AG04450 (cell line): ENCODE results near the gene GAST. TPM values are rescaled to one million over a fixed set of nuclear protein-coding genes. Genes with fewer than 3 reads are reported as not detected.
"Not testable (repeated sequence)": the region's sequence is repeated elsewhere in the genome, so short reads cannot be mapped to it uniquely, and the experiment has no call there.

Source experiments
- CTCF ChIA-PET: fragments of 300-600, 350-600 bp; formaldehyde crosslinking; extraction: SDS; loops from one replicate; lab custom pipeline; 2022; ENCODE audit warnings: antibody characterized with exemption, inconsistent platforms; lab: Charles Lee
- POLR2A ChIA-PET: fragments of 350-600 bp; formaldehyde crosslinking; extraction: SDS; loops from one replicate; lab custom pipeline; 2021; ENCODE audit warnings: antibody characterized with exemption, inconsistent platforms; lab: Yijun Ruan, JAX
- DNase-seq: peaks from one replicate; pipeline ENCODE4 v3.0.0-alpha.2; 2011; ENCODE audit warnings: low read depth, low spot score
- H3K27ac ChIP-seq: one replicate; pipeline ENCODE4 v1.5.1; 2012; ENCODE audit warnings: low read depth, low read length, control low read depth
- H3K27me3 ChIP-seq: one replicate; pipeline ENCODE4 v1.6.0; 2012; ENCODE audit warnings: low read length; ENCODE audit not compliant: control insufficient read depth, insufficient read depth
- H3K4me3 ChIP-seq: 2 replicates; pipeline ENCODE4 v1.5.1; 2011; ENCODE audit warnings: mild to moderate bottlenecking, low read depth, low read length, control low read depth
- H3K9me3 ChIP-seq: 2 replicates; pipeline ENCODE4 v1.5.1; 2012; ENCODE audit warnings: low read length; ENCODE audit not compliant: control insufficient read depth, insufficient read depth
- polyA plus RNA-seq: library from polyadenylated mRNA; depleted of rRNA; stranded (reverse); fragments of >200 nt; gene quantifications from 2 replicates; pipeline ENCODE4 v1.2.3, GENCODE V29; 2011
- TF ChIP-seq, protein P1 (sequence below): IDR thresholded peaks from 2 replicates; pipeline ENCODE4 v1.5.1; 2011; ENCODE audit warnings: low read depth, low read length, control low read depth, inconsistent platforms

The GAST gene
- polyA plus RNA-seq, 1 experiment, result not detected

DNA sequence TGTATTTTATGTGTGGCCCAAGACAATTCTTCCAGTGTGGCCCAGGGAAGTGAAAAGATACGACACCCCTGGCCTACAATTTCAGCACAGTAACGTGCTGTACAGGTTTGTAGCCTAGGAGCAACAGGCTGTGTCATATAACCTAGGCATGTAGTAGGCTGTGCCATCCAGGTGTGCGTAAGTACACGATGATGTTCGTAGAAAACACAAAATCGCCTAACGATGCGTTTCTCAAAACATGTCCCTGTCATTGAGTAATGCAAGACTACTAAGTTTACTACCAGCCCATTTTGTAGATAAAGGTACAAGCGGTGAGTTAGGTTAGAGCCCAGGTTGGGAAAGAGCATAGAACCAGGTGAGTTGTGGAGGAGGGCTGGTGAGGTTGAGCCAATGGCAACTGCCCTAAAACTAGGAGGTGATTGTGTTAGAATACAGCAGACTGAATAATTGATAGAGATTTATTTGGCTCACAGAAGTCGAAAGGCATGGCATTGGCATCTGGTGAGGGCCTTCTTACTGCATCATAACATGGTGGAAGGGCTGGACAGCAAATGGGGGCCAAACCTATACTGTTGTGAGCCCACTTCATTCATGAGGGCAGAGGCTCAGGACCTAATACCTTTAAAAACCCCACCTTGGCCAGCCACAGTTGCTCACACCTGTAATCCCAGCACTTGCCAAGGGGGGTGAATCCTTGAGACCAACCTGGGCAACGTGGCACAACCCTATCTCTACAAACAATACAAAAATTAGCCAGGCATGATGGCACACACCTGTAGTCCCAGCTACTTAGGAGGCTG is 19.2 kb upstream of the GAST start:
- POLR2A ChIA-PET, result interaction anchor here (0.6 to 0.7 kb wide), 2 partner anchors 11 to 34 kb away, joined by 3 to 5 read pairs; no protein-coding TSS in a partner anchor
- H3K4me3 ChIP-seq, result no peak overlapping the region
- H3K27ac ChIP-seq, result no peak overlapping the region
- CTCF ChIA-PET, result interaction anchor here (0.7 to 1.4 kb wide), 3 partner anchors 44 to 684 kb away, joined by 3 to 4 read pairs (median 4); no protein-coding TSS in a partner anchor
- DNase-seq, result no peak
- H3K27me3 ChIP-seq, result no peaks in the 10 kb centered on the region
- peaks cover 3% of the 10 kb centered on the region for H3K9me3 ChIP-seq
- TF ChIP-seq, protein P1, sequence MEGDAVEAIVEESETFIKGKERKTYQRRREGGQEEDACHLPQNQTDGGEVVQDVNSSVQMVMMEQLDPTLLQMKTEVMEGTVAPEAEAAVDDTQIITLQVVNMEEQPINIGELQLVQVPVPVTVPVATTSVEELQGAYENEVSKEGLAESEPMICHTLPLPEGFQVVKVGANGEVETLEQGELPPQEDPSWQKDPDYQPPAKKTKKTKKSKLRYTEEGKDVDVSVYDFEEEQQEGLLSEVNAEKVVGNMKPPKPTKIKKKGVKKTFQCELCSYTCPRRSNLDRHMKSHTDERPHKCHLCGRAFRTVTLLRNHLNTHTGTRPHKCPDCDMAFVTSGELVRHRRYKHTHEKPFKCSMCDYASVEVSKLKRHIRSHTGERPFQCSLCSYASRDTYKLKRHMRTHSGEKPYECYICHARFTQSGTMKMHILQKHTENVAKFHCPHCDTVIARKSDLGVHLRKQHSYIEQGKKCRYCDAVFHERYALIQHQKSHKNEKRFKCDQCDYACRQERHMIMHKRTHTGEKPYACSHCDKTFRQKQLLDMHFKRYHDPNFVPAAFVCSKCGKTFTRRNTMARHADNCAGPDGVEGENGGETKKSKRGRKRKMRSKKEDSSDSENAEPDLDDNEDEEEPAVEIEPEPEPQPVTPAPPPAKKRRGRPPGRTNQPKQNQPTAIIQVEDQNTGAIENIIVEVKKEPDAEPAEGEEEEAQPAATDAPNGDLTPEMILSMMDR, result no peak

DNA sequence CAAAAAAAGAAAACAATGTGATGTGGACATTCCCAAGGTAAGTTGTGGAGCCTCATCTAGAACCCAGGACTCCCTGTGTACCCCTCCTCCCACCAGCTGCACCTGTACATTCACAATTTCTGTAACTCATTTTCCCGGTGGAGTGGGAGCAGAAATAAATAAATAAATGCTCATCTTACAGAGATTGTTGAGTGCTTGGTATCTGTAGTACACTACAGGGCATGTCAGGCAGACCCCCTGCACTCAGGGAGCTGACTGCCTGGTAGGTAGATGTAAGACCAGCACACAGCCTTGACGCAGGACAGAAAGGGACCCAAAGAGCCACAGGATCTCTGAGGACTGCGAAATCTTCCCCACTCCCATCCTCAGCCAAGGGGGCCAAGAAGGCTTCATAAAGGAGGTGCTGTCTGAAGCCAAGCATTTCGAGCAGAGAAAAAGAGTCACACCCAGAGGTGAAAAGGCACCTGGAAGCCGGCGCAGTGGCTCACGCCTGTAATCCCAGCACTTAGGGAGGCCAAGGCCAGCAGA is 16.9 kb upstream of the GAST start:
- H3K27ac ChIP-seq, result no peak overlapping the region
- DNase-seq, result no peak
- no peaks in the 10 kb centered on the region for H3K9me3 ChIP-seq
- TF ChIP-seq, protein P1, result no peak
- no peaks in the 10 kb centered on the region for H3K27me3 ChIP-seq
- H3K4me3 ChIP-seq, result no peak overlapping the region
- POLR2A ChIA-PET, result no interaction called here
- CTCF ChIA-PET, result interaction anchor here (0.5 to 1.7 kb wide), 17 partner anchors 9 to 1530 kb away, joined by 3 to 17 read pairs (median 6); partner anchors contain the start of gene JUP

DNA sequence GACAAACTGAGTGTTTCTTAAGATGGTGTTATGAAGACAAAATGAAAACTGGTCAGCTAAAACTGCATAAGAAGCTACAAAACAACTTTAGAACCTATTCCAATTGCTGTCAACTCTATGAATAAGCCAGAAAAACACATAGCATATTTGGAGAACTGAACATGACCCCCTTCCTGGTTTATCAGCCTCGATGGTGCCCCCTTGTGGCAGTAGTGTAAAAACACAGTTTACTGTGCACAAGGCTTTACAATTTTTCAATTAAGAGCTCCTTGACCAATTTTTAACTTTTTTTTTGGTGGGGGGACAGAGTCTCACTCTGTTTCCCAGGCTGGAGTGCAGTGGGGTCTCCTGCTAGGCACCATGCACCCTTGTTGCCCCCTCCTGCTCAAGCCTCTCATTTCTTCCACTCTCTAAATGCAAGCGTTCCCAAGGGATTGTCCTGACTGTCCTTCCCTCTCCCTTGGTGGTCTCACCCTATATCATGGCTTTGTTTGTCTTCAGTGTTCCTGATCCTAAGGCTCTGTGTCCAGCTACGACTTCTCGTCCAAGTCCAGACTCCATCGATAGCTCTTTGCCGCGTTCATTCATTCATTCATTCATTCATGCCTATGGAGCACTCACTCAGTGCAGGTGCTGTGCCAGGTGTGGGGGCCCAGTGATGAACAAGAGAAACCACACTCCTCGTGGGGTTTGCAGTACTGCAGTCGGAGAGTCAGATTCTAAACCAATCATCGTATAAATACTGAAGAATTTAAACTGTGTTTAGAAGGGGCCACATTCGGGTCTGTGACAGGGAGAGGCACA is 16.0 kb upstream of the GAST start:
- CTCF ChIA-PET, result interaction anchor here (0.5 to 1.7 kb wide), 29 partner anchors 9 to 1531 kb away, joined by 3 to 17 read pairs (median 5); partner anchors contain the start of gene JUP
- Histone ChIP-seq H3K4me3 (no peak overlapping the region), H3K27ac (no peak overlapping the region), H3K27me3 (no peaks in the 10 kb centered on the region), H3K9me3 (no peaks in the 10 kb centered on the region)
- no peak for DNase-seq
- POLR2A ChIA-PET, result no interaction called here
- TF ChIP-seq, protein P1, result peak; percentile 84

DNA sequence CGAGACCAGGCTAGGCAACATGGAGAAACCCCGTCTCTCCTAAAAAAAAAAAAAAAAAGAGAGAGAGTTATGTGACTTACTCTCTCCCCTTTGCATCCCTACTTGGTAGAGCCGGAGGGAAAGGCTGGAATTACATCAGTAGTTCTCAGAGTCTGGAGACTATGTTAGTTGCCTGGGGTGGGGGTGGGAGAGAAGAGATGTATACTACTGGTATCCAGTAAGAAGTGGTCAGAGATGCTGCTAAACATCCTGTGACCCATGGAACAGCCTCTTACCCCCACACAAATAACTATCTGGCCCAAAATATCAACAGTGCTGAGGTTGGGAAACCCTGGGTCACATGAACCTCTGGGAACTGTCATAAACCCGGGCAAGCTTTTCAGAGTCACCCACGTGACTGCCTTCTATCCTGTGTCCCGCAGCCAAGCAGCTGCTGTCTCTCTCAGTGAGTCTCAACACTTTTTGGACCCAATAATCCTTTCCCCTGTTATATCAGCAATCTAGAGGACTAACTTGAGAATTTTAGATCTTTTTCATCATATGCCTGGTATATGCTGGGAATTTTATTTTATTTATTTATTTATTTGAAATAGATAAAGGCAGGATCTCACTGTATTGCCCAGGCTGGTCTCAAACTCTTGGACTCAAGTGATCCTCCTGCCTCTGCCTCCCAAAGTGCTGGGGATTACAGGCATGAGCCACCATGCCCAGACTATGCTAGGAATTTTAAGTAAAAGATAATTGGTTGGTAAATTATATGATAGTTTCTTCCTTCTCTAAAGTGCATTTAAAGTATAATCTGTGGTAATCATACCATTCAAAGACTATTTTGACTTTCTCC is 14.8 kb upstream of the GAST start:
- H3K27me3 ChIP-seq, result no peaks in the 10 kb centered on the region
- TF ChIP-seq, protein P1, result 0 out of 2 replicates have a peak, but pooled peaks have one; percentile 6
- ChIA-PET POLR2A (interaction anchor here (1.1 kb wide), 1 partner anchor 9 kb away, joined by 4 read pairs; the partner anchor contains the start of gene EIF1), CTCF (no interaction called here)
- peak overlapping the region; percentile 47 for H3K27ac ChIP-seq
- no peak for DNase-seq
- no peaks in the 10 kb centered on the region for H3K9me3 ChIP-seq
- H3K4me3 ChIP-seq, result no peak overlapping the region

DNA sequence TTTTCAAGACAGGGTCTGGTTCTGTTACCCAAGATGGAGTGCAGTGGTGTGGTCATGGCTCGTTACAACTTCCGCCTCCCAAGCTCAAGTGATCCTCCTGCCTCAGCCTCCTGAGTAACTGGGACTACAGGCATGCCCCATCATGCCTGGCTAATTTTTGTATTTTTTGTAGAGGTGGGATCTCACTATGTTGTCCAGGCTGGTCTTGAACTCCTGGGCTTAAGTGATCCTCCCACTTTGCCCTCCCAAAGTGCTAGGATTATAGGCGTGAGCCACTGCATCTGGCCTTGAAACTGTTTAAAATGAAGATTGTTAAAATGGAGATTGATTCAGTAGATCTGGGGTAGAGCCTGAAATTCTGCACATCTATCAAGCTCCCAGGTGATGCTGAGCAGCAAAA is 11.3 kb upstream of the GAST start:
- H3K27me3 ChIP-seq, H3K4me3 ChIP-seq, DNase-seq, H3K27ac ChIP-seq, CTCF ChIA-PET, POLR2A ChIA-PET, H3K9me3 ChIP-seq: not testable (repeated sequence)
